SJSA1 (cell line): Measurements from ENCODE around the gene SLX4. TPM values are rescaled to one million over a fixed set of nuclear protein-coding genes. Genes with fewer than 3 reads are reported as not detected.

Experiments
- DNase-seq, 2 experiments: peaks; one replicate each; pipeline ENCODE4 v3.0.0-alpha.2; 2015 to 2020; ENCODE audit warnings: low spot score in 2 of 2, low read depth in 1 of 2
- H3K27ac ChIP-seq: fragments of 250-450 bp; sonication (Bioruptor Pico); 2 replicates; pipeline ENCODE4 v1.5.1; 2020; ENCODE audit warnings: mild to moderate bottlenecking, moderate library complexity
- H3K27me3 ChIP-seq: fragments of 250-450 bp; sonication (Bioruptor Pico); replicated peaks from 2 replicates; pipeline ENCODE4 v1.5.1; 2020; ENCODE audit warnings: mild to moderate bottlenecking, moderate library complexity
- H3K36me3 ChIP-seq: fragments of 250-450 bp; sonication (Bioruptor Pico); 2 replicates; pipeline ENCODE4 v1.5.1; 2020; ENCODE audit warnings: mild to moderate bottlenecking
- H3K4me1 ChIP-seq: fragments of 250-450 bp; sonication (Bioruptor Pico); replicated peaks from 2 replicates; pipeline ENCODE4 v1.6.1; 2021; ENCODE audit warnings: mild to moderate bottlenecking
- H3K4me3 ChIP-seq: fragments of 250-450 bp; sonication (Bioruptor Pico); 2 replicates; pipeline ENCODE4 v1.5.1; 2020; ENCODE audit warnings: mild to moderate bottlenecking
- H3K9me3 ChIP-seq: fragments of 250-450 bp; sonication (Bioruptor Pico); replicated peaks from 2 replicates; pipeline ENCODE4 v1.5.1; 2020; ENCODE audit warnings: mild to moderate bottlenecking
- total RNA-seq: library from RNA; depleted of rRNA; stranded (reverse); fragments of >200 nt; shearing (Covaris generic); gene quantifications from 2 replicates; pipeline ENCODE4 v1.2.3, GENCODE V29; 2014

SLX4 gene
- total RNA-seq, 1 experiment from 2014 or later = 6.0 TPM

- Histone ChIP-seq H3K36me3 (peaks cover 7% of the 10 kb centered on the region; the same call in 1 of the 2 replicates), H3K4me1 (no peaks in the 10 kb centered on the region), H3K4me3 (no peak overlapping the region), H3K27ac (no peak overlapping the region), H3K27me3 (no peaks in the 10 kb centered on the region), H3K9me3 (no peaks in the 10 kb centered on the region)
- peak in 1 of 2 experiments; percentile 40 for DNase-seq
Observed at GRCh38 chr16:3646348-3646920, 35.0 kb upstream of the SLX4 start.

DNA sequence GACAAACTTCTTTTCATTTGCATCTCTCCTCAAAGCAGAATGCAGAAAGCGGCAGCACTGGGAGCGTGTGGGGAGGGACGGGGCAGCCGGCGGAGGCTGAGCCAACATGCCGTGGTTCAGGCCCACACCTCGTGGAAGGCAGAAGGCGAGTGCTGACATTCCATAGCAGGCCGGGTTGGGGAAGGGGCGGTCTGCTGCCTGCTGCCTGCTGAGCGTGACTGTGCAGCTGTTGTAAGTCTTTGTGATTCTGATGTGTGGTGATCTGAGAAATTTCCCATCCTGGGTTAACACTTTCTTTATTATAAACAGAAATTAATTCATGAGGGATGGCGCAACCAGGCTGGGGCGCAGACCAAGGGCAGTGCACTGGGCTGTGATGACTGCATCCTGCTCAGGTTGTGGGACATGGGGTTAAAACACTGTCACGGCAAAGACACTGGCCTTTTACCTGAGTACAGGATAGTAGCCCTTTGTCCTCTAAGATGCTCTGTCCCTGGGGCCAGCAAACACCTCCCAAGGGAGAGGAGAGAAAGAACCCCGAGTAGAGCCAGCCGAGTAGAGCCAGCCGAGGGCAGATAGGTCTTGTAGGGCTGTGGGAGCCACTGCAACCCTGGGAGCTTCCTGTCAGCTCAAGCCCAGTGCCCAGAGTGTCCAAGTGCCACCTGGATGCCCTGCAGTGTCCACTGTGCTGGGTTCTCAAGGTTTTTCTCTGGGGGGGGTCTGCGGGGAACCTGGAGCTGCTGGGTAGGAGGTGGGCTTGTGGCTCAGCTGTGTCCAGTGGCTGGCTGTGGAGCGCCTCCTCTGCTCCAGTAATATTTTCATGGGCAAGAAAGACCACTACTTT lies 34.3 kb upstream of the SLX4 start:
- Histone ChIP-seq H3K27ac (no peak overlapping the region), H3K36me3 (peaks cover 13% of the 10 kb centered on the region), H3K27me3 (no peaks in the 10 kb centered on the region), H3K9me3 (no peaks in the 10 kb centered on the region), H3K4me3 (no peak overlapping the region), H3K4me1 (no peaks in the 10 kb centered on the region)
- peak in 1 of 2 experiments; percentile 39 for DNase-seq

- peaks cover 13% of the 10 kb centered on the region for H3K36me3 ChIP-seq
- H3K4me3 ChIP-seq = no peak overlapping the region
- H3K9me3 ChIP-seq = no peaks in the 10 kb centered on the region
- peak in 1 of 2 experiments; percentile 13 for DNase-seq
- H3K27me3 ChIP-seq = no peaks in the 10 kb centered on the region
- no peaks in the 10 kb centered on the region for H3K4me1 ChIP-seq
- no peak overlapping the region for H3K27ac ChIP-seq
Observed at GRCh38 chr16:3645108-3645503, 33.7 kb upstream of the SLX4 start.

GRCh38 chr16:3643095-3643730 lies 31.8 kb upstream of the SLX4 start:
- no peak overlapping the region for H3K27ac ChIP-seq
- no peaks in the 10 kb centered on the region for H3K9me3 ChIP-seq
- H3K27me3 ChIP-seq = no peaks in the 10 kb centered on the region
- H3K4me1 ChIP-seq = no peaks in the 10 kb centered on the region
- DNase-seq = peak in 1 of 2 experiments; percentile 32
- peaks cover 13% of the 10 kb centered on the region for H3K36me3 ChIP-seq
- no peak overlapping the region for H3K4me3 ChIP-seq

- Histone ChIP-seq H3K4me3 (no peak overlapping the region), H3K27ac (no peak overlapping the region), H3K27me3 (no peaks in the 10 kb centered on the region), H3K36me3 (peaks cover 13% of the 10 kb centered on the region), H3K4me1 (no peaks in the 10 kb centered on the region), H3K9me3 (no peaks in the 10 kb centered on the region)
- DNase-seq = peak in 1 of 2 experiments; percentile 41
Observed at GRCh38 chr16:3642397-3643094, 31.1 kb upstream of the SLX4 start.

- peaks cover 13% of the 10 kb centered on the region for H3K36me3 ChIP-seq
- no peak overlapping the region for H3K4me3 ChIP-seq
- no peaks in the 10 kb centered on the region for H3K9me3 ChIP-seq
- peak in 1 of 2 experiments; percentile 30 for DNase-seq
- no peaks in the 10 kb centered on the region for H3K27me3 ChIP-seq
- H3K4me1 ChIP-seq = no peaks in the 10 kb centered on the region
- H3K27ac ChIP-seq = no peak overlapping the region
Observed at GRCh38 chr16:3641801-3642396, 30.5 kb upstream of the SLX4 start.

DNA sequence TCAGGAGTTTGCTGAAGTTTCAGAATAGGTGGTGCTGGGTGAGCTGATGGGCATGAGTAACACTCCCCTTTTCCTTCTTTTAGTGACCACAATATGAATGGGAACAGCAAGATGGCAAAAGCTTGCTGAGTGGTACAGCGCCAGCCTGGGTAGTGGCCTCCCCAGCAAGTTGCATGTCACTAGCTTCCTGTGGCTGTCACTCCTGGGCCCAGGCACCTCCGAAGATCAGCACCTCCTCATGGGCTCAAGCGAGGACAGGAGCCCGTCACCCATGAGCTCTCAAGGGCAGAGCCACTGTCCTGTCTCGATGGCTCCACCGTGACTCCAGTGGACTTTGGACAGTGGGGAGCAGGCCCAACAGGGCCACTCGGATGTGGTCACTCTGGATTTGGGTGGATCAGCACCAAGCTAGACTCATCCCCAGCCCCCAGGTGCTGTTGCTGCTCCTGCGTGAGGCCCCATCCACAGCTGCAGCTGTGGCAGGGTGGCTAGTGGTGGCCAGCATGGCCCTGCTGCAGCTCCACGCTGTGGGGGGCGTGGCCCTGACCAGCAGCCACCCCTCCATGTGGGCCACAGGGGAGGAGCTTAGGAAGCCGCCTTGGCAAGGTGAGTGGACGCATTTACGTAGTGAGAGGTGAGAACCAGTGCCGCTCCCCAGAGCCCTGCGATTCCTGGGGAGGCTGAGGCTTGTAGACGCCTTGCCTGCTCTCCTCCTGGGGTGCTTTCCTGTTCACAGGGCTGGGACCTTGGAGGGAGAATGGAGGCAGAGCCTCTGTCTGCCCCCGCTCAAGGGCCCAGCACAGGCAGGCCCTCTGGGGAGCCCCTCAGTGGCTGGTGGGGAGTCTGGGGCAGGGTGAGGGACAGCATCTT lies 29.5 kb upstream of the SLX4 start:
- Histone ChIP-seq H3K27me3 (no peaks in the 10 kb centered on the region), H3K4me3 (no peak overlapping the region), H3K4me1 (no peaks in the 10 kb centered on the region), H3K9me3 (no peaks in the 10 kb centered on the region), H3K27ac (no peak overlapping the region), H3K36me3 (peaks cover 13% of the 10 kb centered on the region)
- peak in 1 of 2 experiments; percentile 28 for DNase-seq

DNA sequence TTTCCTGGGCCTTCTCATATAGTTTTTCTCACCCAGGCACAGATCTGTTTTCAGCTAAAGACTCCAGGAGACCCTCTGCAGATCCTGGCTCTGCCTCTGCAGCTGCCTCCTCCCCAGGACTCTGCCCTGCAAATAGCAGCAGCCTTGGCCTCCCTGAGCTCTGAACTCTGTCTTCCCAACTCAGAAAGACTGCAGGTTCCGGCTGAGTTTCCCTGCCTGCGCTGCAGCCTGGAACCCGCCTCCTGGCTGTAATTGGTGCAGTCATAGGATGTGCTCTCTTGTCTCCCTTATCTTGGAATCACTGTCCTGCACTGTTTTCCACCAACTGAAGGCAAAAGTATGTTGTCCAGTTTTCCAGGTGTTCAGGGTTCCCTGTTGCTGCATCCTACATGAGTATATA lies 28.8 kb upstream of the SLX4 start:
- DNase-seq = peak in 1 of 2 experiments; percentile 36
- no peaks in the 10 kb centered on the region for H3K9me3 ChIP-seq
- H3K4me1 ChIP-seq = no peaks in the 10 kb centered on the region
- no peak overlapping the region for H3K27ac ChIP-seq
- no peaks in the 10 kb centered on the region for H3K27me3 ChIP-seq
- H3K4me3 ChIP-seq = no peak overlapping the region
- peaks cover 13% of the 10 kb centered on the region for H3K36me3 ChIP-seq

GRCh38 chr16:3638916-3639644 lies 27.7 kb upstream of the SLX4 start:
- H3K27me3 ChIP-seq = no peaks in the 10 kb centered on the region
- peaks cover 13% of the 10 kb centered on the region for H3K36me3 ChIP-seq
- H3K9me3 ChIP-seq = no peaks in the 10 kb centered on the region
- H3K4me1 ChIP-seq = no peaks in the 10 kb centered on the region
- H3K4me3 ChIP-seq = no peak overlapping the region
- H3K27ac ChIP-seq = no peak overlapping the region
- peak in 1 of 2 experiments; percentile 35 for DNase-seq

GRCh38 chr16:3637371-3637923 lies 26.0 kb upstream of the SLX4 start:
- Histone ChIP-seq H3K4me3 (no peak overlapping the region), H3K4me1 (no peaks in the 10 kb centered on the region), H3K36me3 (peaks cover 9% of the 10 kb centered on the region), H3K27ac (no peak overlapping the region), H3K27me3 (no peaks in the 10 kb centered on the region), H3K9me3 (no peaks in the 10 kb centered on the region)
- no peak for DNase-seq

- H3K36me3 ChIP-seq = no peaks in the 10 kb centered on the region
- H3K9me3 ChIP-seq = no peaks in the 10 kb centered on the region
- no peaks in the 10 kb centered on the region for H3K4me1 ChIP-seq
- no peak overlapping the region for H3K27ac ChIP-seq
- no peaks in the 10 kb centered on the region for H3K27me3 ChIP-seq
- no peak overlapping the region for H3K4me3 ChIP-seq
- DNase-seq = no peak
Observed at GRCh38 chr16:3625911-3626732, 14.7 kb upstream of the SLX4 start.
